Esophagus squamous epithelium (tissue), 4 donors: ENCODE results near the gene MOV10L1.
"Not testable (repeated sequence)": the region's sequence is repeated elsewhere in the genome, so short reads cannot be mapped to it uniquely, and the experiment has no call there.

Source experiments
- CTCF ChIP-seq, 6 experiments: fragments of 450-650 bp in 4 of 6; fragments of 200-600 bp in 2 of 6; sonication (generic) in 2 of 6; IDR thresholded peaks; one replicate each; pipeline ENCODE4 v1.5.1; 2016 to 2019; ENCODE audit warnings: antibody characterized with exemption in 6 of 6, mild to moderate bottlenecking in 4 of 6, moderate library complexity in 4 of 6
- POLR2A ChIP-seq, 4 donors: fragments of 450-650 bp; IDR thresholded peaks; one replicate each; pipeline ENCODE4 v1.6.1; 2017; ENCODE audit warnings: antibody characterized with exemption in 4 of 4, mild to moderate bottlenecking in 4 of 4, moderate library complexity in 3 of 4

GRCh38 chr22:50137277-50137676, 47.5 kb downstream of the MOV10L1 start:
- TF ChIP-seq CTCF, POLR2A (IDR thresholded peaks at IDR 0.05): not testable (repeated sequence)
